Activated naive CD8-positive, alpha-beta T cell treated with anti-CD3 and anti-CD28 coated beads, Interleukin-2, amount 10 ng/mL, durations not matched to agents 7 days and 5 days (primary cell): ENCODE measurements around the gene CDC6. TPM values are rescaled to one million over a fixed set of nuclear protein-coding genes. Genes with fewer than 3 reads are reported as not detected.

ENCODE experiments used
- ATAC-seq: fragments of 150-1000 bp; cut with Tn5 transposase; one replicate; pipeline ENCODE4 v1.10.0; 2021; ENCODE audit warnings: low read depth, moderate library complexity
- POLR2A ChIA-PET: fragments of 350-600 bp; sonication (Branson Sonifier 250); formaldehyde crosslinking; loops from one replicate; lab custom pipeline; 2021; ENCODE audit warnings: antibody characterized with exemption; lab: Charles Lee
- DNase-seq: peaks from one replicate; pipeline ENCODE4 v3.0.0; 2021
- H3K27ac Mint-ChIP-seq: one replicate; pipeline ENCODE4 v1.8.0; 2022; ENCODE audit warnings: mild to moderate bottlenecking, mixed read lengths
- H3K27me3 Mint-ChIP-seq: one replicate; pipeline ENCODE4 v1.8.0; 2022; ENCODE audit warnings: mild to moderate bottlenecking, moderate library complexity, mixed read lengths
- H3K36me3 Mint-ChIP-seq: one replicate; pipeline ENCODE4 v1.8.0; 2021; ENCODE audit warnings: mild to moderate bottlenecking, mixed read lengths
- H3K4me1 Mint-ChIP-seq: one replicate; pipeline ENCODE4 v1.8.0; 2021; ENCODE audit warnings: mixed read lengths
- H3K4me3 Mint-ChIP-seq: one replicate; pipeline ENCODE4 v1.8.0; 2022; ENCODE audit warnings: mild to moderate bottlenecking, moderate library complexity, mixed read lengths
- H3K9me3 Mint-ChIP-seq: one replicate; pipeline ENCODE4 v1.8.0; 2021; ENCODE audit warnings: mixed read lengths
- total RNA-seq, 2 experiments: library from RNA; stranded (reverse); gene quantifications; one replicate each; pipeline ENCODE4 v1.2.3, GENCODE V29; 2021

Gene CDC6
- total RNA-seq, 2 experiments from 2014 or later, result 67.9 to 75.2 TPM

DNA sequence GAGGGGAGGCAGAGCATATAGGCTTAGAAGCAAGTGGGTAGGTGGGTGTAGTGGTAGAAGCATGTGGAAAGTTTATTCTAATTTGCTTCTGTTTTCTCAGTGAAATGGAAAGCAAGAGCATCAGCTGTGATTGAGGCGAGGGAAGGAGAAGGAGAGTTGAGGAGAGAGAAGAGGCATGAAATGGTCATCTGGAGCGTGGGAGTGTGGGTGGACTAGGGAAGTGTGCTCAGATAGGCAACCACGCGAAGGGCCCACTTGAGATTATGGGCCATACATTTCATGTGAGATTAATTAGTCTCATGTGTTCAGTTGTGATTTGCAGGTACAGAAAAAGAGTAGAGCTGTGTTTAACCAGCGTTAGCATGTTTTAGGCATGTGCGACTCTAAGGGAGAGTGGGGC lies 20.8 kb upstream of the CDC6 start:
- Mint-ChIP-seq H3K27ac (no peak overlapping the region), H3K4me1 (peaks cover 2% of the 10 kb centered on the region), H3K9me3 (no peaks in the 10 kb centered on the region), H3K27me3 (no peaks in the 10 kb centered on the region), H3K4me3 (no peak overlapping the region), H3K36me3 (peaks cover 17% of the 10 kb centered on the region)
- POLR2A ChIA-PET, result interaction anchor here (0.6 kb wide), 1 partner anchor 186 kb away, joined by 3 read pairs; no protein-coding TSS in a partner anchor
- ATAC-seq, result no peak
- no peak for DNase-seq

DNA sequence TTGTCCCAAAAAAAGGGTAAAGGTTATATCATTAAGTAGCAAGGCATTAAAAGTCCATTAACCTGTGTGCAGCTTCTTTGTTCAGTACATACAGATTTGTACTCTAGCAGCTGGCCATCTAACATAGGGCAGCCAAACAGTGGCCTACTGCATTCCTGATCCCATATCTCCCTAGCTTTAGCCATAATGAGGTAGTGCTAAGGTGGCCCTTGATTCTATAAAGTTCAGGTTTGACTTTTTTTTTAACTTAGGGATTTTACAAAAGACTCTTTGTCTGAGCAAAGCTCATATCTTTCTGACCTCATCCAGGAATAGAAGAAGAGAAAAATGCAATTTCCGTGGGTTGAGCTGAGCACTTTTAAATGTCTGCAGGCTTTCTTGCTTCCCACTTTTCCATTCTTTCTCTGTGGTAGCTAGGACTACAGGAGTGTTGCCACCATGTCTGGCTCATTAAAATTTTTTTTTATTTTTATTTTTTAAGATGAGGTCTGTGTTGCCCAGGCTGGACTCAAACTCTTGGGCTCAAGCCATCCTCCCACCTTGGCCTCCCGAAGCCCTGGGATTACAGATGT lies 19.5 kb upstream of the CDC6 start:
- no peak for ATAC-seq
- no peak overlapping the region for H3K27ac Mint-ChIP-seq

DNA sequence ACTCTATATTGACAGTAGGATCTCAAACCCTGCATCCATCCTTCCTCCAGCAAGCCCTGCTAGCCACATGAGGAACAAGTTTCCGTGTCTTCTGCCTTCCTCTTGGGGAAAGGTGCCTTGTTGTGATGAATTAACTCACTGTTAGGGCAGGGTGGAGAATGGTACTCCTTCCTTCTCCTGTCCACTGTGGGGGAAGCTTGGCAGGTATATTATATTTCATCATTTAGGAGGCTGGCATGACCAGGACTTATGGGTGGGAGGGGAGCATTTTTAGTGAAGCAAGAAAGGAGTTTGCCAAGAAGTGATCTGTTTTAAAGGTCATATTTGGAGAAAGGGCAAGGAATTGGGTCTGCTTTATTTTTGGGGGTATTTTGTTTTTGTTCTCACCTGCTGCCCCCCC lies 9.3 kb upstream of the CDC6 start:
- peak overlapping the region; percentile 8 for H3K27ac Mint-ChIP-seq
- POLR2A ChIA-PET, result no interaction called here
- peaks cover 37% of the 10 kb centered on the region for H3K36me3 Mint-ChIP-seq
- H3K27me3 Mint-ChIP-seq, result no peaks in the 10 kb centered on the region
- H3K9me3 Mint-ChIP-seq, result no peaks in the 10 kb centered on the region
- ATAC-seq (no peak), DNase-seq (no peak)
- no peak overlapping the region for H3K4me3 Mint-ChIP-seq
- peaks cover 26% of the 10 kb centered on the region for H3K4me1 Mint-ChIP-seq

More for the DNA sequence above, 19.5 kb upstream of the CDC6 start:
- Mint-ChIP-seq H3K9me3 (no peaks in the 10 kb centered on the region), H3K4me1 (no peaks in the 10 kb centered on the region), H3K27me3 (no peaks in the 10 kb centered on the region), H3K36me3 (peaks cover 11% of the 10 kb centered on the region), H3K4me3 (no peak overlapping the region)
- POLR2A ChIA-PET, result no interaction called here
- DNase-seq, result no peak

DNA sequence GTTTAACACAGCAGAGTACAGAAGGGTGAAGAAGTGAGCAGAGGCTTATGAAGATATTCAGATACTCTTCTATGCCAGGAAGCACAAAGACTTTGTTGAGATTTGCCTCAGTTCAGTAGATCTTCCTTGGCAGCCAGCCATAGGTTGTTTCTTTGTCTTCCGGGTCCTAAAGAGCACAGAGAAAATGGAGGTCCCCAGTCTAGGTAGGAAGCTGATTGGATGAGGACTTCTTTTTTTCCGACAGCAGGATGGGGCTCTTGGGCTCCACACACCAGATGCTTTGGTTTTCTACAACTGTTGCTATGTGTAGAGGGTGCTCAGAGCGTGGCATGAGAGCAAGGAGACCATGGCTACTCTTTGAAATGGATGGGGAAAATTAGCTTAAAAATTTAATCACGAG lies 8.3 kb upstream of the CDC6 start:
- no peaks in the 10 kb centered on the region for H3K9me3 Mint-ChIP-seq
- no peaks in the 10 kb centered on the region for H3K27me3 Mint-ChIP-seq
- POLR2A ChIA-PET, result interaction anchor here (0.6 to 0.7 kb wide), 2 partner anchors 9 to 288 kb away, joined by 3 to 5 read pairs; no protein-coding TSS in a partner anchor
- peaks cover 33% of the 10 kb centered on the region for H3K4me1 Mint-ChIP-seq
- ATAC-seq (no peak), DNase-seq (no peak)
- H3K4me3 Mint-ChIP-seq, result no peak overlapping the region
- H3K27ac Mint-ChIP-seq, result no peak overlapping the region
- peaks cover 34% of the 10 kb centered on the region for H3K36me3 Mint-ChIP-seq

DNA sequence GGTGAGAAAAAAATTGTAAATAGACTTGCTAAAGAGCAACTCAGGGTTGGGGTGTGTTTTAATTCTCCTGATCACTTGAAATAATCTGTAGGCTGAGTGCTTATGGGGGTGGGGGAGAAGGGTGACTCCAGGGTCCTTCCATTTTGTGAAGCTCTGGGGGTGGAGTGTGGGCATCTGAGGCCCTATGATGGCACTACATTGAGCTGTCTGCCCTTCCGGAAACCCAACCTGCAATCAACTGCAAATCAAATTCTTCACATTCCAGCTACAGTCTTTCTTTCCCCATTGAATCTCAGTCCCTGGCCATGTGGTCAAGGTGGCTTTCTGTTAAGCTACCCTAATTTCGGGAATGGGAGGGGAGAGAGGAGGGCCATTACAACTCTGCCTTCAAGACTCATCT lies 6.0 kb upstream of the CDC6 start:
- Mint-ChIP-seq H3K4me3 (no peak overlapping the region), H3K27me3 (no peaks in the 10 kb centered on the region), H3K36me3 (peaks cover 34% of the 10 kb centered on the region), H3K9me3 (no peaks in the 10 kb centered on the region), H3K27ac (no peak overlapping the region), H3K4me1 (peaks cover 35% of the 10 kb centered on the region)
- POLR2A ChIA-PET, result interaction anchor here (0.6 kb wide), 2 partner anchors 209 to 273 kb away, joined by 3 to 4 read pairs; no protein-coding TSS in a partner anchor
- ATAC-seq (no peak), DNase-seq (no peak)

DNA sequence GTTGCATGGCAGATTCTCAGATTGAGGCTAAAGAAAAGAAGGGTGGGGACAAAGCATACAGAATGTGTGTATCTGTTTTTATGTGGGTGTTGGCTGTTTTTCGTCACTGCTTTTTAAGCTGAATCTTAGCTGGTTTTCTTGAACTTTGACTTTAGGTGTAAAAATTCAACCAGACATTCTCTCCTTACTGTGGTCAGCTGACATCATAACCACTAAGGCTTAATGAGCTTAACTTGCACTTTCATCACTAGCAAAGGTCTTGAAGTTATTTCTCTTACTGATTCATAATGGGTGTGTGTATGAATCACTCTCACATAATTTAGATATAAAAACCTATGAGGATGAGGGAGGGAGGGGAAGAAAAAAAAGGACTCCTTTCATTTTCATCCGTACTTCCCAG lies 4.0 kb upstream of the CDC6 start:
- H3K27ac Mint-ChIP-seq, result peak overlapping the region; percentile 81
- peaks cover 34% of the 10 kb centered on the region for H3K4me1 Mint-ChIP-seq
- H3K36me3 Mint-ChIP-seq, result peaks cover 27% of the 10 kb centered on the region
- POLR2A ChIA-PET, result interaction anchor here (2.0 kb wide), 1 partner anchor 65 kb away, joined by 18 read pairs; the partner anchor contains the start of gene WIPF2
- no peaks in the 10 kb centered on the region for H3K27me3 Mint-ChIP-seq
- DNase-seq (no peak), ATAC-seq (no peak)
- no peaks in the 10 kb centered on the region for H3K9me3 Mint-ChIP-seq
- peak overlapping the region; percentile 47 for H3K4me3 Mint-ChIP-seq

DNA sequence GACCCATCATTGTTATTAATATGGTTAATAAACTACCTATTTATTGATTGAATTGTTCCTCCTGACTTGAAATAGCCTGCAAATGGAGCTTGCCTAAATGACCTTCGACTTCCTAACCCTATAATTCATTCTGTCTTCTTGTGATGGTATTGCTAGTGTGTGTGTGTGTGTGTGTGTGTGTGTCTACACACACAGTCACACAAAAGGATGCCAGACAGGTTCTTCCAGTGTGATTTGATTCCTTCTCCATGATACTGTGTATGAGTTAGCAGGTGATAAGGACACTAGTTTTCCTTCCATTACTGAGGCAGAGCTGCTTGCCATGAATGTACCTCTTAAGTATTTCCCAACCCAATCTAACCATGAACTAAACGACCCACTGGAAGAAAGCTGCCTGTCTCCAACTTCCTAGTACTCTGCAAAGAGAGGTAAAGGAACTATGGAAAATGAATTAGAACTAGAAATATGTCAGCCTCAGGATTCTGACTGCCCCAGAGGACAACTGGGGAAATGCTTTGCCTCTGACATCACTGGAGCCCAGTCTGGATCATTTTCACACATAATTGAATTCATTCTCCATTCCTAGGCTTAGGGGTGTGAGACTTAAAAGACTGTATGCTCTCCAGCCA lies 3.5 kb upstream of the CDC6 start:
- ATAC-seq (no peak), DNase-seq (no peak)
- Mint-ChIP-seq H3K36me3 (peaks cover 27% of the 10 kb centered on the region), H3K9me3 (no peaks in the 10 kb centered on the region), H3K4me1 (peaks cover 32% of the 10 kb centered on the region), H3K27me3 (no peaks in the 10 kb centered on the region), H3K27ac (peak overlapping the region; percentile 74), H3K4me3 (peak overlapping the region; percentile 57)
- POLR2A ChIA-PET, result interaction anchor here (1.4 to 2.0 kb wide), 2 partner anchors 23 to 65 kb away, joined by 4 to 18 read pairs; partner anchors contain the start of gene WIPF2

DNA sequence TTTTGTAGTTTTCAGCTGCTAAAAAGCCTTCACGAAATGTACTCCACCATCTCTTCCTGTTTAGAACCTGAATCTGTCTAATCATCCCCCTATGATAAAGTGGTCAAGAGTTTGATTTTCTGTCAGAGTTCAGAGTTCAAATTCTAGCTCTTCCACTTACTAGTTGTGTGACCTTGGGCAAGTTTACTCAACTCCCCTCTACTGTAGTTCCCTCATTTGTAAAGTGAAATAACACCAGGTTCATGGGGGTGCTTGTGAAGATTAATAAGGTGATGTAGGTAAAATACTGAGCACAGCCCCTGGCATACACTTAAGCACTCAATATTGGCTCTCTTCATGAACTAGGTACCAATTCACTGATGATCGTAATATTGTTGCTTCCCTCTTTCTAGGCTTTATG lies 1.2 kb upstream of the CDC6 start:
- POLR2A ChIA-PET, result interaction anchor here (1.6 kb wide), 1 partner anchor 76 kb away, joined by 3 read pairs; no protein-coding TSS in a partner anchor
- ATAC-seq (no peak), DNase-seq (no peak)
- Mint-ChIP-seq H3K27ac (no peak overlapping the region), H3K9me3 (no peaks in the 10 kb centered on the region), H3K27me3 (no peaks in the 10 kb centered on the region), H3K4me1 (peaks cover 45% of the 10 kb centered on the region), H3K4me3 (no peak overlapping the region), H3K36me3 (peaks cover 26% of the 10 kb centered on the region)

DNA sequence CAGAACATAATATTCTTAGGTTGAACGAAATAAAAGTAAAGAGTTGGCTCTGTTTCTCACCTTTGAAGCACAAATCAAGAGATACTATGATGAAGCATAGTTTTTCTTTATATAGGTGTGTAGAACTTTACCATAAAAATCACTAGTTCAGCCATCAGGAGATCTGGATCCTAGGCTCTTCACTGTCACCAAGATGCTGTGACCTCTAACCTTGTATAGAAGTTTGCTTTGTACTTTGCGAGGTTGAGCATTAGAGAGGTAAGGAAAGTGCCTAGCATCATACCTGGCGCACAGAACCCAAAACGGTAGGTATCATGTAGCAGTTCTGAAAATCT lies 553 bp upstream of the CDC6 start:
- H3K27ac Mint-ChIP-seq, result peak overlapping the region; percentile 99
- POLR2A ChIA-PET, result interaction anchor here (0.6 to 1.6 kb wide), 2 partner anchors 52 to 75 kb away, joined by 3 read pairs; no protein-coding TSS in a partner anchor
- ATAC-seq (no peak), DNase-seq (no peak)
- H3K27me3 Mint-ChIP-seq, result no peaks in the 10 kb centered on the region
- peak overlapping the region; percentile 100 for H3K4me3 Mint-ChIP-seq
- no peaks in the 10 kb centered on the region for H3K9me3 Mint-ChIP-seq
- peaks cover 20% of the 10 kb centered on the region for H3K36me3 Mint-ChIP-seq
- H3K4me1 Mint-ChIP-seq, result peaks cover 40% of the 10 kb centered on the region

DNA sequence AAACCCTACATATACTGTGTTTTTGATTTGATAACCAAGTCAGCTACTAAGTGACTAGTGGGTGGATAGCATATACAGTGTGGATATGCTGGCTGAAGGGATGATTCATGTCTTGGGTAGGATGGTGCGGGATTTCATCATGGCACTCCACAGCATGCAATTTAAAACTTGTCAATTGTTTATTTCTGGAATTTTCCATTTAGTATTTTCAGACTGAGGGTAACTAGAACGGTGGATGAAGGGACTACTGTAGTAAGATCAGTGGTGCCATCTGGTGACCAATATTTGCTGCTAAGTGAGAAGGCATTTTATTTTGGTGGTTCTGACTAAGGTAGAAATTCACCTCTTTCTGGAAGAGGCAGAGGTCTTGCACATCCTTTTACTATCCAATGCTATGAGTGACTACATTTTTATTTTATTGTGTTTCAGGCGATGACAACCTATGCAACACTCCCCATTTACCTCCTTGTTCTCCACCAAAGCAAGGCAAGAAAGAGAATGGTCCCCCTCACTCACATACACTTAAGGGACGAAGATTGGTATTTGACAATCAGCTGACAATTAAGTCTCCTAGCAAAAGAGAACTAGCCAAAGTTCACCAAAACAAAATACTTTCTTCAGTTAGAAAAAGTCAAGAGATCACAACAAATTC lies 3.1 kb downstream of the CDC6 start:
- POLR2A ChIA-PET, result interaction anchor here (1.0 kb wide), 1 partner anchor 72 kb away, joined by 5 read pairs; no protein-coding TSS in a partner anchor
- no peak for ATAC-seq
- H3K4me3 Mint-ChIP-seq, result no peak overlapping the region
- H3K9me3 Mint-ChIP-seq, result no peaks in the 10 kb centered on the region
- H3K4me1 Mint-ChIP-seq, result peaks cover 31% of the 10 kb centered on the region
- no peaks in the 10 kb centered on the region for H3K27me3 Mint-ChIP-seq
- no peak for DNase-seq
- H3K36me3 Mint-ChIP-seq, result peaks cover 30% of the 10 kb centered on the region
- H3K27ac Mint-ChIP-seq, result peak overlapping the region; percentile 2

DNA sequence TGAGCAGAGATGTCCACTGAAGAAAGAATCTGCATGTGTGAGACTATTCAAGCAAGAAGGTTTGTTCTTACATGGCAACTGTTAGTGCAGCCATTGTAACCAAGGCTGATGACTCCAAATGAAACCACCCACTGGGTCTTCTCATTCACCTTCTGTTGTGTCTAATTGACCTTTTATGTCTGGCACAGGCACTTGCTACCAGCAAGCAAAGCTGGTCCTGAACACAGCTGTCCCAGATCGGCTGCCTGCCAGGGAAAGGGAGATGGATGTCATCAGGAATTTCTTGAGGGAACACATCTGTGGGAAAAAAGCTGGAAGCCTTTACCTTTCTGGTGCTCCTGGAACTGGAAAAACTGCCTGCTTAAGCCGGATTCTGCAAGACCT lies 3.6 kb downstream of the CDC6 start:
- ATAC-seq (no peak), DNase-seq (no peak)
- Mint-ChIP-seq H3K36me3 (peaks cover 32% of the 10 kb centered on the region), H3K4me1 (peaks cover 33% of the 10 kb centered on the region), H3K27ac (no peak overlapping the region), H3K4me3 (no peak overlapping the region), H3K9me3 (no peaks in the 10 kb centered on the region), H3K27me3 (no peaks in the 10 kb centered on the region)
- POLR2A ChIA-PET, result no interaction called here

DNA sequence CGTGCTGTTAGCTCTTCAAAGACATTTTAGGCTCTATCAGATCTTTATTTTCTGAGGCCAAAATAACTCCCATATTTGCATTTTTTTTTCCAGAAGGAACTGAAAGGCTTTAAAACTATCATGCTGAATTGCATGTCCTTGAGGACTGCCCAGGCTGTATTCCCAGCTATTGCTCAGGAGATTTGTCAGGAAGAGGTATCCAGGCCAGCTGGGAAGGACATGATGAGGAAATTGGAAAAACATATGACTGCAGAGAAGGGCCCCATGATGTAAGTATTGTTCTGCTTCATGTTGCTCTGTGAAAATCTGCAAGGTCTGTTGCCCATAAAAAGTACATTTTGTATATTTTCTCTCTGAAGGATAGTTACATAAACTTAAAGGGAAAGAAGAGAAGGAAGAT lies 5.7 kb downstream of the CDC6 start:
- Mint-ChIP-seq H3K4me1 (peaks cover 31% of the 10 kb centered on the region), H3K9me3 (no peaks in the 10 kb centered on the region), H3K27me3 (no peaks in the 10 kb centered on the region), H3K4me3 (no peak overlapping the region), H3K36me3 (peaks cover 35% of the 10 kb centered on the region), H3K27ac (no peak overlapping the region)
- POLR2A ChIA-PET, result interaction anchor here (0.6 kb wide), 1 partner anchor 11 kb away, joined by 4 read pairs; no protein-coding TSS in a partner anchor
- DNase-seq (no peak), ATAC-seq (no peak)
